MCF 10A (cell line): ENCODE data around the gene MARK3. TPM values are rescaled to one million over a fixed set of nuclear protein-coding genes. Genes with fewer than 3 reads are reported as not detected.

Source experiments
- BruUV-seq: library from RNA; stranded (reverse); fragments of 400-500 nt; replicated peaks from 2 replicates; lab custom pipeline; 2021; lab: Mats Ljungman, UMichigan
- CTCF ChIA-PET: fragments of 300-600 bp; sonication (Branson Sonifier 250); formaldehyde crosslinking; extraction: SDS; loops from one replicate; lab custom pipeline; 2021; ENCODE audit warnings: antibody characterized with exemption, inconsistent platforms; lab: Yijun Ruan, JAX
- POLR2A ChIA-PET: fragments of 300-600, 350-650 bp; sonication (Branson Sonifier 250); formaldehyde crosslinking; extraction: SDS; loops from one replicate; lab custom pipeline; 2020; ENCODE audit warnings: antibody characterized with exemption, inconsistent platforms; lab: Yijun Ruan, JAX
- DNase-seq: peaks from one replicate; pipeline ENCODE4 v3.0.0-alpha.2; 2018; ENCODE audit not compliant: unreplicated experiment
- H3K27ac Mint-ChIP-seq: one replicate; pipeline ENCODE4 v1.8.0; 2022; ENCODE audit warnings: mild to moderate bottlenecking, low read depth, mixed read lengths; ENCODE audit not compliant: unreplicated experiment
- H3K27me3 Mint-ChIP-seq: one replicate; pipeline ENCODE4 v1.8.0; 2022; ENCODE audit warnings: mixed read lengths; ENCODE audit not compliant: insufficient read depth, unreplicated experiment
- H3K36me3 Mint-ChIP-seq: one replicate; pipeline ENCODE4 v1.8.0; 2022; ENCODE audit warnings: mild to moderate bottlenecking, moderate library complexity, mixed read lengths; ENCODE audit not compliant: insufficient read depth, unreplicated experiment
- H3K4me1 Mint-ChIP-seq: one replicate; pipeline ENCODE4 v1.8.0; 2022; ENCODE audit warnings: mixed read lengths; ENCODE audit not compliant: insufficient read depth, unreplicated experiment
- H3K4me3 Mint-ChIP-seq: one replicate; pipeline ENCODE4 v1.8.0; 2022; ENCODE audit warnings: mild to moderate bottlenecking, moderate library complexity, mixed read lengths; ENCODE audit not compliant: unreplicated experiment
- H3K9me3 Mint-ChIP-seq: one replicate; pipeline ENCODE4 v1.8.0; 2022; ENCODE audit warnings: mixed read lengths; ENCODE audit not compliant: unreplicated experiment
- intact Hi-C: fragments of 100-400 bp; cut with micrococcal nuclease; formaldehyde crosslinking; loops from 2 replicates; pipeline ENCODE4 v1.14.1; 2022
- total RNA-seq: library from RNA; stranded (reverse); gene quantifications from 2 replicates; pipeline ENCODE4 v1.2.3, GENCODE V29; 2022
- TF ChIP-seq, protein P1 (sequence below): fragments of 200-600 bp; IDR thresholded peaks from one replicate; pipeline ENCODE4 v1.8.0; 2022; ENCODE audit warnings: antibody characterized with exemption, mild to moderate bottlenecking; ENCODE audit not compliant: unreplicated experiment

The MARK3 gene
- total RNA-seq, 1 experiment from 2014 or later: 130 TPM

DNA sequence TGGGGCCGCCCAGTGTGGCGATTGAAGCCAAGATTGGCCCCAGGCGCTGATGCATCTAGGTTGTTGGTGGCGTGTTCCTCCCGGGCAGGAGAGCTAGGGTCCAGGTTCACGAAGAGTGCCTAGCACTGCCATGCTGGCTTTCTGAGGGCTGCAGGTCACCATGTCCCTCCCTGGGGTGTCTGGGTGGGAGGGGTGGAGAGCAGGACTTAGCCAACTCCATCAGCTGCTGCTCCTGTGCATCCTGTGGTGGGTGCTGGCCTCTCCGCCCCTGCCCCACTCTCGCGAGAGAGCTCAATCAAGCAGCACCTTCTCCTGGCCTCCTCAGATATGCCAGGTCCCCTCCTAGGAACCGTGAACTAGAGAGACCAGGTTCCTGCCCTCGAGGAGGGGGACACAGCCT is 145.6 kb downstream of the MARK3 start:
- ChIA-PET POLR2A (interaction anchor here (3.6 to 3.8 kb wide), 3 partner anchors 10 to 27 kb away, joined by 14 to 61 read pairs (median 19); no protein-coding TSS in a partner anchor), CTCF (interaction anchor here (0.6 to 5.5 kb wide), 5 partner anchors 9 to 469 kb away, joined by 3 to 34 read pairs (median 3); no protein-coding TSS in a partner anchor)
- H3K9me3 Mint-ChIP-seq: no peaks in the 10 kb centered on the region
- intact Hi-C loops: no loop called here
- no peak for DNase-seq
- no TSS peak for BruUV-seq
- no peaks in the 10 kb centered on the region for H3K27me3 Mint-ChIP-seq
- H3K4me1 Mint-ChIP-seq: peaks cover 8% of the 10 kb centered on the region
- H3K4me3 Mint-ChIP-seq: no peak overlapping the region
- TF ChIP-seq, protein P1, sequence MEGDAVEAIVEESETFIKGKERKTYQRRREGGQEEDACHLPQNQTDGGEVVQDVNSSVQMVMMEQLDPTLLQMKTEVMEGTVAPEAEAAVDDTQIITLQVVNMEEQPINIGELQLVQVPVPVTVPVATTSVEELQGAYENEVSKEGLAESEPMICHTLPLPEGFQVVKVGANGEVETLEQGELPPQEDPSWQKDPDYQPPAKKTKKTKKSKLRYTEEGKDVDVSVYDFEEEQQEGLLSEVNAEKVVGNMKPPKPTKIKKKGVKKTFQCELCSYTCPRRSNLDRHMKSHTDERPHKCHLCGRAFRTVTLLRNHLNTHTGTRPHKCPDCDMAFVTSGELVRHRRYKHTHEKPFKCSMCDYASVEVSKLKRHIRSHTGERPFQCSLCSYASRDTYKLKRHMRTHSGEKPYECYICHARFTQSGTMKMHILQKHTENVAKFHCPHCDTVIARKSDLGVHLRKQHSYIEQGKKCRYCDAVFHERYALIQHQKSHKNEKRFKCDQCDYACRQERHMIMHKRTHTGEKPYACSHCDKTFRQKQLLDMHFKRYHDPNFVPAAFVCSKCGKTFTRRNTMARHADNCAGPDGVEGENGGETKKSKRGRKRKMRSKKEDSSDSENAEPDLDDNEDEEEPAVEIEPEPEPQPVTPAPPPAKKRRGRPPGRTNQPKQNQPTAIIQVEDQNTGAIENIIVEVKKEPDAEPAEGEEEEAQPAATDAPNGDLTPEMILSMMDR: no peak
- peaks cover 25% of the 10 kb centered on the region for H3K36me3 Mint-ChIP-seq
- H3K27ac Mint-ChIP-seq: no peak overlapping the region

DNA sequence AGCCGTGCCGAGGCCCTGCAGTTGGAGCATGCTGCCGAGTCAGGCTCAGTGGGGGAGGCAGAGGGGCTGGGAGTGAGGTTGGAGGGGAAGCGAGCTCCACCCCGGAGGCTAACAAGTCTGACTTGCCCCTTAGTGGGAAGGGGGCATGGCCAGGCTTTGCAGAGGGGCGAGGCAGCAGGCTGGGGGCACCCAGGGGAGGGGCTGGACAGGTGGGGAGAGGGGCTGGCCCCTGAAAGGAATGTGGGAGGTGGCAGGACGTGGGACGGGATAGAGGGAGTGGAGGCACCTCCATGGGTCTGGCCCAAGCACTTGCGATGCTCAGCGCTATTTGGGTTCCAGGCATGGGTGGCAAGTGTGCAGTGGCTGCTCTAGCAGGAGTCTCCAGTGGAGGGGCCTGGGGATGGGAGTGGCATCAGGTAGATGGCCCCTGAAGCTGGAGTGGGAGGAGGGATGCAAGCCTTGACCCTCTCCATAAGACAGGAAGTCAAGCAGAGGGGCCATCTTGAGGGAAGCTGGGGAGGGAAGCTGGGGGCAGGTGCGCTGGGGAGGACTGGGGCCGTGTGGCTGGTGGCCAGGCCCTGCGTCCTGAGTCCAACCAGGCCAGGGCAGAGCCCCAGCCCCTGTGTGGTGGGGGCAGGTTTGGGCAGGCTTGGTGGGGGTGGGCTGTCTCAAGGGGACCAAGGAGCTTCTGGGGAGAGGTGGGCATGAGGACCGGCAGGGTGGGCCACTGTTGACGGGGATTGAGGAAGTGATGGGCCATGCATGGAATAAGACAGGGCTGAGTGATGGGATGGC is 146.4 kb downstream of the MARK3 start:
- intact Hi-C loops: no loop called here
- peaks cover 8% of the 10 kb centered on the region for H3K4me1 Mint-ChIP-seq
- no TSS peak for BruUV-seq
- DNase-seq: no peak
- POLR2A ChIA-PET: interaction anchor here (3.6 to 3.8 kb wide), 2 partner anchors 21 to 27 kb away, joined by 14 to 19 read pairs; no protein-coding TSS in a partner anchor
- H3K27ac Mint-ChIP-seq: no peak overlapping the region
- H3K27me3 Mint-ChIP-seq: no peaks in the 10 kb centered on the region
- H3K4me3 Mint-ChIP-seq: no peak overlapping the region
- TF ChIP-seq, protein P1: no peak
- CTCF ChIA-PET: interaction anchor here (0.7 to 5.5 kb wide), 4 partner anchors 9 to 16 kb away, joined by 3 to 34 read pairs (median 6); no protein-coding TSS in a partner anchor
- H3K36me3 Mint-ChIP-seq: peaks cover 22% of the 10 kb centered on the region
- no peaks in the 10 kb centered on the region for H3K9me3 Mint-ChIP-seq

DNA sequence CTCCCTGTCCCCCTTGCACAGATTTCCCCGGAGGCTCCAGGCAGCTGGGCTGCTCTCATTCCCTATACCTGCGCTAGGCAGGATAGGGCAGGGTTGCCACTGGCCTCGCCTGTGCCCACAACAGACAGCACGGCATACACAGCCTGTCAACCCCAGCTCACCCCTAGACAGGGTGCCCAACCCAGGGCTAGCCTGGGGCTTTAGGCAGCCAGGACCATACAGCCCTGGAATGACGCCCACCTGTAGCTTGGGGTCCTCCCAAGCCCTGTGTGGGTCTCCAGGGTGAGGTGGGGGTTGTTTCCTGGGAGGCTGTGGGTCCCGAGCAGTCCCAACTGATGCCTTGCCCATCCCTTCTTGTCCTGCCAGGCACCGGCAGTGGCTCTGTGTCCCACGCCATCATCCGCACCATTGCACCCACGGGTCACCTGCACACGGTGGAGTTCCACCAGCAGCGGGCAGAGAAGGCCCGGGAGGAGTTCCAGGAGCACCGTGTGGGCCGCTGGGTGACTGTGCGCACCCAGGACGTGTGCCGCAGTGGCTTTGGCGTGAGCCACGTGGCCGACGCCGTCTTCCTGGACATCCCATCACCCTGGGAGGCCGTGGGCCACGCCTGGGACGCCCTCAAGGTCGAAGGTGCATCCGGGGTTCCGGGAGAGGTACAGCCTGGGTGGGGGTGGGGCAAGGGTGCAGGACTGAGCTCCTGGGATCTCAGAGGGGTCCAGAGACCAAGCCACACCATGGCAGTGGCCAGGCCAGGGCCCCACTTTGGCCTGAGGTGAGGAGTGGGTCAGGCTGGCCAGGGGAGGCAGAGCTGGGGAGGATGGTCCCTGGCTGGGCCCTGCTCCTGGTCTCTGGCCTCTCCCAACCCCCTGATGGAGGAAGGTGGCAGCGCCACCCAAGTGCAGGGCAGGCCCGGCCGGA is 147.3 kb downstream of the MARK3 start:
- no peak for DNase-seq
- ChIA-PET CTCF (interaction anchor here (0.6 to 5.5 kb wide), 3 partner anchors 8 to 142 kb away, joined by 3 to 34 read pairs (median 3); no protein-coding TSS in a partner anchor), POLR2A (interaction anchor here (1.1 kb wide), 1 partner anchor 12 kb away, joined by 3 read pairs; no protein-coding TSS in a partner anchor)
- Mint-ChIP-seq H3K27ac (no peak overlapping the region), H3K36me3 (peaks cover 25% of the 10 kb centered on the region), H3K4me3 (no peak overlapping the region), H3K27me3 (no peaks in the 10 kb centered on the region), H3K4me1 (peaks cover 7% of the 10 kb centered on the region), H3K9me3 (no peaks in the 10 kb centered on the region)
- BruUV-seq: no TSS peak
- TF ChIP-seq, protein P1: no peak
- intact Hi-C loops: no loop called here
